ENCODE results near the gene MXRA5. TPM values are rescaled to one million over a fixed set of nuclear protein-coding genes. Genes with fewer than 3 reads are reported as not detected.

Gene MXRA5
- total and polyA plus RNA-seq, 4 donors, result 0.55 to 17.0 (median 3.9) TPM

GRCh38 chrX:3271183-3271833 lies 75.1 kb downstream of the MXRA5 start:
- no peak overlapping the region for H3K9ac ChIP-seq (ENCODE audit: insufficient read depth in 1 of 2, low read length in 2 of 2)
- H3K9me3 ChIP-seq (ENCODE audit: control insufficient read depth in 4 of 4, insufficient read depth in 3 of 4, low read length in 3 of 4), result no peaks in the 10 kb centered on the region
- H3K36me3 ChIP-seq (ENCODE audit: control insufficient read depth in 4 of 4, insufficient read depth in 4 of 4, low read length in 4 of 4), result no peaks in the 10 kb centered on the region
- no peak for TF ChIP-seq CTCF (IDR thresholded peaks at IDR 0.05; ENCODE audit: control extremely low read depth, extremely low read depth)
- peak overlapping the region in 1 of 2 donors; percentile 21 for H3K27ac ChIP-seq (ENCODE audit: low read depth in 1 of 2, low read length in 1 of 2)
- peaks cover 0 to 35% (median 0%) of the 10 kb centered on the region in 3 donors for H3K27me3 ChIP-seq (ENCODE audit: control insufficient read depth in 3 of 3, insufficient read depth in 3 of 3, low read length in 2 of 3)
- WGBS, 2 donors, result 34 to 40% methylated on average over 12 of the region's 12 CpGs
- peaks cover 0 to 1% (median 0%) of the 10 kb centered on the region in 5 donors for H3K4me1 ChIP-seq (ENCODE audit: control insufficient read depth in 5 of 5, insufficient read depth in 5 of 5, low read length in 5 of 5)
- DNase-seq (peak in 1 of 3 donors; percentile 1), ATAC-seq (ENCODE audit: insufficient read depth, low FRiP score) (no peak)
- H3K4me3 ChIP-seq, result no peak overlapping the region

DNA sequence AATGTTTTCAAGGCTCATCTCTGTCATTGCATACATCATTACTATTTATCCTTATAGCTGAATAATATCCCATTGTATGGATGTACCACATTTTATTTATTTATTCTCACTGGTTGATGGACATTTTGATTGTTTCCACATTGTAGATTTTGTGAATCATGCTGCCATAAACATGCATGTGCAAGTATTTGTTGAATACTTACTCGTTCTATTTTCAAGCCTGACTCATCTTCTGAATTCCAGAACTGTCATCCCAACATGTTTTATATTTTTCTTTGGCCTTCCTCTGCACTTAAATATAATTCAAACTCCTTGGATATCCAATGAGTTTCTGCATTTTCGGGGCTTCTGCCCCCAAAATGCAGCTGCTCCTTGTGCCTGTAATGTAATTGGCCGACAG lies 77.6 kb downstream of the MXRA5 start:
- Histone ChIP-seq H3K4me3 (no peak overlapping the region), H3K36me3 (ENCODE audit: control insufficient read depth in 4 of 4, insufficient read depth in 4 of 4, low read length in 4 of 4) (no peaks in the 10 kb centered on the region), H3K9me3 (ENCODE audit: control insufficient read depth in 4 of 4, insufficient read depth in 3 of 4, low read length in 3 of 4) (no peaks in the 10 kb centered on the region), H3K9ac (ENCODE audit: insufficient read depth in 1 of 2, low read length in 2 of 2) (no peak overlapping the region), H3K27ac (ENCODE audit: low read depth in 1 of 2, low read length in 1 of 2) (no peak overlapping the region), H3K4me1 (ENCODE audit: control insufficient read depth in 5 of 5, insufficient read depth in 5 of 5, low read length in 5 of 5) (peaks cover 0 to 1% (median 0%) of the 10 kb centered on the region in 5 donors), H3K27me3 (ENCODE audit: control insufficient read depth in 3 of 3, insufficient read depth in 3 of 3, low read length in 2 of 3) (peaks cover 0 to 38% (median 3%) of the 10 kb centered on the region in 3 donors)
- TF ChIP-seq CTCF (IDR thresholded peaks at IDR 0.05; ENCODE audit: control extremely low read depth, extremely low read depth), result no peak
- ATAC-seq (ENCODE audit: insufficient read depth, low FRiP score), result no peak
- WGBS, 2 donors, result 74 to 81% methylated on average over 3 of the region's 3 CpGs
- DNase-seq, result no peak

GRCh38 chrX:3263681-3264126 lies 82.7 kb downstream of the MXRA5 start:
- H3K9me3 ChIP-seq (ENCODE audit: control insufficient read depth in 4 of 4, insufficient read depth in 3 of 4, low read length in 3 of 4), result peaks cover 0 to 8% (median 1%) of the 10 kb centered on the region in 4 donors
- H3K27me3 ChIP-seq (ENCODE audit: control insufficient read depth in 3 of 3, insufficient read depth in 3 of 3, low read length in 2 of 3), result peaks cover 0 to 28% (median 3%) of the 10 kb centered on the region in 3 donors
- no peak overlapping the region for H3K9ac ChIP-seq (ENCODE audit: insufficient read depth in 1 of 2, low read length in 2 of 2)
- no peaks in the 10 kb centered on the region for H3K36me3 ChIP-seq (ENCODE audit: control insufficient read depth in 4 of 4, insufficient read depth in 4 of 4, low read length in 4 of 4)
- 58 to 76% methylated on average over 2 of the region's 2 CpGs for whole genome bisulfite sequencing, 2 donors
- H3K4me1 ChIP-seq (ENCODE audit: control insufficient read depth in 5 of 5, insufficient read depth in 5 of 5, low read length in 5 of 5), result no peaks in the 10 kb centered on the region
- no peak overlapping the region for H3K4me3 ChIP-seq
- H3K27ac ChIP-seq (ENCODE audit: low read depth in 1 of 2, low read length in 1 of 2), result no peak overlapping the region
- DNase-seq (no peak), ATAC-seq (ENCODE audit: insufficient read depth, low FRiP score) (no peak)
- TF ChIP-seq CTCF (IDR thresholded peaks at IDR 0.05; ENCODE audit: control extremely low read depth, extremely low read depth), result no peak

All from lung (tissue), 12 donors.